HG03039 (cell line): ENCODE results near the gene OR4D2.
"Not testable (repeated sequence)": the region's sequence is repeated elsewhere in the genome, so short reads cannot be mapped to it uniquely, and the experiment has no call there.

ENCODE experiments used
- ATAC-seq: cut with Tn5 transposase; IDR thresholded peaks from one replicate; pipeline ENCODE4 v1.9.1; 2021; ENCODE audit warnings: mild to moderate bottlenecking, moderate library complexity; ENCODE audit not compliant: unreplicated experiment

Gene OR4D2

GRCh38 chr17:58166682-58167081 is at the start of gene OR4D2:
Gene OR4D2 (plus strand): TSS chr17:58166982. CDS start chr17:58169656, 2,674 bp downstream.
- ATAC-seq: no peak

GRCh38 chr17:58117382-58117781 is 49.4 kb upstream of the OR4D2 start:
- ATAC-seq: no peak

GRCh38 chr17:58119491-58119890 is 47.3 kb upstream of the OR4D2 start:
- no peak for ATAC-seq

GRCh38 chr17:58120195-58120822 is 46.5 kb upstream of the OR4D2 start:
- ATAC-seq: no peak

- no peak for ATAC-seq
These were observed 44.9 kb upstream of the OR4D2 start for GRCh38 chr17:58121925-58122324.

- ATAC-seq: no peak
These were observed 38.9 kb upstream of the OR4D2 start for GRCh38 chr17:58127846-58128245.

GRCh38 chr17:58132697-58133096 is 34.1 kb upstream of the OR4D2 start:
- not testable (repeated sequence) for ATAC-seq

GRCh38 chr17:58136669-58137279 is 30.0 kb upstream of the OR4D2 start:
- ATAC-seq: no peak

GRCh38 chr17:58141505-58141904 is 25.3 kb upstream of the OR4D2 start:
- no peak for ATAC-seq

- ATAC-seq: not testable (repeated sequence)
These were observed 23.4 kb upstream of the OR4D2 start for GRCh38 chr17:58143335-58143734.

GRCh38 chr17:58144801-58145200 is 22.0 kb upstream of the OR4D2 start:
- ATAC-seq: no peak

- no peak for ATAC-seq
These were observed 18.8 kb upstream of the OR4D2 start, which contains the start of gene OR4D1 for GRCh38 chr17:58147930-58148434. Gene OR4D1 (plus strand): TSS chr17:58148384. CDS start chr17:58155154, 6,770 bp downstream.

- no peak for ATAC-seq
These were observed 18.2 kb upstream of the OR4D2 start for GRCh38 chr17:58148609-58149008.

GRCh38 chr17:58150394-58150793 is 16.4 kb upstream of the OR4D2 start:
- ATAC-seq: no peak

- ATAC-seq: no peak
These were observed 13.7 kb upstream of the OR4D2 start for GRCh38 chr17:58153046-58153445.

- no peak for ATAC-seq
These were observed 13.1 kb upstream of the OR4D2 start for GRCh38 chr17:58153671-58154070.

- ATAC-seq: no peak
These were observed 9.7 kb upstream of the OR4D2 start for GRCh38 chr17:58156839-58157803.

GRCh38 chr17:58158181-58158580 is 8.6 kb upstream of the OR4D2 start:
- ATAC-seq: no peak

GRCh38 chr17:58161566-58161965 is 5.2 kb upstream of the OR4D2 start:
- no peak for ATAC-seq

- ATAC-seq: no peak
These were observed 801 bp upstream of the OR4D2 start for GRCh38 chr17:58165981-58166380.

- no peak for ATAC-seq
These were observed 3.8 kb downstream of the OR4D2 start for GRCh38 chr17:58170622-58171021.
